OCI-LY7 (cell line): ENCODE data around the gene MIER1.

ENCODE experiments used
- EZH2phosphoT487 ChIP-seq: fragments of 200-600 bp; sonication (generic); IDR thresholded peaks from 2 replicates; pipeline ENCODE4 v1.6.1; 2018; ENCODE audit warnings: low read depth, borderline replicate concordance, mild to moderate bottlenecking, mixed run types, antibody characterized with exemption, low read length, moderate library complexity, mixed read lengths
- TF ChIP-seq, protein P1 (sequence below): fragments of 200-600 bp; sonication (generic); conservative IDR thresholded peaks from 2 replicates; pipeline ENCODE4 v1.5.1; 2014; ENCODE audit warnings: mild to moderate bottlenecking, antibody characterized with exemption, low read length, moderate library complexity, mixed read lengths

GRCh38 chr1:66937529-66938234 is 12.9 kb downstream of the MIER1 start:
- TF ChIP-seq, protein P1, sequence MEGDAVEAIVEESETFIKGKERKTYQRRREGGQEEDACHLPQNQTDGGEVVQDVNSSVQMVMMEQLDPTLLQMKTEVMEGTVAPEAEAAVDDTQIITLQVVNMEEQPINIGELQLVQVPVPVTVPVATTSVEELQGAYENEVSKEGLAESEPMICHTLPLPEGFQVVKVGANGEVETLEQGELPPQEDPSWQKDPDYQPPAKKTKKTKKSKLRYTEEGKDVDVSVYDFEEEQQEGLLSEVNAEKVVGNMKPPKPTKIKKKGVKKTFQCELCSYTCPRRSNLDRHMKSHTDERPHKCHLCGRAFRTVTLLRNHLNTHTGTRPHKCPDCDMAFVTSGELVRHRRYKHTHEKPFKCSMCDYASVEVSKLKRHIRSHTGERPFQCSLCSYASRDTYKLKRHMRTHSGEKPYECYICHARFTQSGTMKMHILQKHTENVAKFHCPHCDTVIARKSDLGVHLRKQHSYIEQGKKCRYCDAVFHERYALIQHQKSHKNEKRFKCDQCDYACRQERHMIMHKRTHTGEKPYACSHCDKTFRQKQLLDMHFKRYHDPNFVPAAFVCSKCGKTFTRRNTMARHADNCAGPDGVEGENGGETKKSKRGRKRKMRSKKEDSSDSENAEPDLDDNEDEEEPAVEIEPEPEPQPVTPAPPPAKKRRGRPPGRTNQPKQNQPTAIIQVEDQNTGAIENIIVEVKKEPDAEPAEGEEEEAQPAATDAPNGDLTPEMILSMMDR: no peak
- TF ChIP-seq EZH2phosphoT487: no peak
